Adipose tissue (tissue), 3 donors: ENCODE data around the gene ZNF320. TPM values are rescaled to one million over a fixed set of nuclear protein-coding genes. Genes with fewer than 3 reads are reported as not detected.
"Not testable (repeated sequence)": the region's sequence is repeated elsewhere in the genome, so short reads cannot be mapped to it uniquely, and the experiment has no call there.

ENCODE experiments used
- H3K27ac ChIP-seq: one replicate; pipeline ENCODE4 v1.5.1; 2013; ENCODE audit warnings: low read depth, low read length
- WGBS, 3 donors: extraction: QIAGEN DNeasy Blood & Tissue Kit; methylation state at CpG; one replicate each; pipeline ENCODE4 v1.1.7; 2013; 5-methylcytosine and 5-hydroxymethylcytosine counted together
- polyA plus RNA-seq, 3 donors: library from polyadenylated mRNA; stranded (reverse); fragments of 200-250 nt; gene quantifications; one replicate each; pipeline ENCODE4 v1.2.3, GENCODE V29; 2013
- donor health status: healthy with polysubstance abuse.
- donor health status: Bipolar disorder and iron deficiency.
- donor health status: healthy.

ZNF320 gene
- polyA plus RNA-seq, 3 donors, result 3.7 to 4.8 (median 4.4) TPM

DNA sequence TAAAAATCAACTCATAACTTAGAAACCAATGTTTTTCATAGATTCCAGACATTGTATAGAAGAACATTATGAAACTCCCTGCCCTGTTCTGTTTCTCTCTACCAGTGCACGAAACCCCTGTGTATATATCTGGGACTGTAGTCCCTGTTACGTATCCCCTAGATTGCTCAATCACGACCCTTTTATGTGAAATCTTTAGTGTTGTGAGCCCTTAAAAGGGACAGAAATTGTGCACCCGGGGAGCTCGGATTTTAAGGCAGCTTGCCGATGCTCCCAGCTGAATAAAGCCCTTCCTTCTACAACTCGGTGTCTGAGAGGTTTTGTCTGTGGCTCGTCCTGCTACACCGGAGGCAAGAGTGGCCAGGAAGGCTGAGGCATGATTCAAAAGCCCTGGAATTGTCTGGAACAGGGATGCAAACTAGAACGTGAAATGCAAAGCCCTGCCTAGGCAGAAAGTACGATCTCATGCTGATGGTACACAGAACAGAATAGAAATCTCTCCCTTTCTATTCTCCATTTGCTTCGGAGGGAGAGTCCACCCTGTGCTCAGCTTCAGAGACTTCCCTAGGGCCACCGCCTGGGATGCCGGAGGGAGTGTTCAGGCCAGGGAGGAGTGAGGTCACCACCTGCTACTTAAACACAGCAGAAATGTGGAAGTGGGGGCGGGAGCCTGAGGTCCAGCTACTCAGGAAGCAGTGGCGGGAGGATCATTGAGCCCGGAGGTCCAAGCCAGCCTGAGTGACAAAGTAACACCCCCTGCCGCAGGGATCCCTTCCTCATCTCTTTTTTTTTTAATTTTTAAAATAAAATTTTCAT, 26.6 kb upstream of the ZNF320 start:
- 23 to 40% (median 36%) methylated on average over 18 of the region's 18 CpGs for WGBS, 3 donors
- no peak overlapping the region for H3K27ac ChIP-seq

DNA sequence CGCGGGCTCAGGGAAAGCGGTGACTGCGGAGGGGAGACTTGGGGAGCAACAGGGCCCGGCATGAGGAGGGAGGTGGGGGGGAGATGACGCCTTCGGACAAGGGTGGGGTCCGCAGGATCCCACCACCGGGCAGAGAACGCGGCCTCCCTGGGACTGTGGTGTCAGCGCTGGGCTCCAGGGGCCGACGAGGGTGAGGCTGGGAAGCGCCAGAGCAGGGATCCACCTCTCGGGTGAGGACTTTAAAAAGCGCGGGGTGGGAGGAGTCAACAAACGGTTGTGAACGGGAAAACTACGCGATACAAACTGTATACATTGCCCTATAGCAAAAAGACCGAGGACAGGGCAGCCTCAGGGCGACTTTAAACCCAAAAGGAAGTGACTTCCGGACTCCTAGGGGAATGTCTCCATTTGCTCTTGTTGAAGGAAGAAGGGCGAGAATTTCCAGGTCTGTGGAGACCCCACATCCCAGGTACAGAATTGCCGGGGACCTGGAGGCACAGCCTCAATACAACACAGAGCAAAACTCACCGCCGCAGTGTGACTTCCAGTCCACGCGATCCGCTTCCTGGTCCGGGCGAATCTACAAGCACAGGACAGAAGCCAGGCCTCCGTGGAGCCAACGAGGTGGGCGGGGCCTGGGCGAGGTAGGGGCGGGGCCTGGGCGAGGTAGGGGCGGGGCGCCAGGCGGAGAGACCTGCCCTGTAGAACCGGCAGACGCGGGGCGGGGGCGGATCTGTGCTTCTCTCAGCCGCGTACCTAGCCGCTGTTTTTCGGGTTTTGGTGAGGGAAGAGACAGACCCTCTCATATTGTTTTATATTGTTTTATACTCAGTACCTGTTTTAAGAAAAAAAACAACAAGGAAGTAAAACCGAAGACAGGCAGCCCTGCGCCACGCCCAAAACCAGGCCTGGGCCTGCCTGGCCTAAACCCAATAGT, 25.7 kb upstream of the ZNF320 start, which contains the start of gene ZNF888:
TSS of gene ZNF888 (minus strand) at position 588 of the 937 bp plus-strand sequence. CDS start 5,555 bp downstream, outside the sequence.
- 1 to 2% (median 1%) methylated on average over 55 of the region's 55 CpGs for WGBS, 3 donors
- H3K27ac ChIP-seq, result no peak within 1 kb of the TSS

DNA sequence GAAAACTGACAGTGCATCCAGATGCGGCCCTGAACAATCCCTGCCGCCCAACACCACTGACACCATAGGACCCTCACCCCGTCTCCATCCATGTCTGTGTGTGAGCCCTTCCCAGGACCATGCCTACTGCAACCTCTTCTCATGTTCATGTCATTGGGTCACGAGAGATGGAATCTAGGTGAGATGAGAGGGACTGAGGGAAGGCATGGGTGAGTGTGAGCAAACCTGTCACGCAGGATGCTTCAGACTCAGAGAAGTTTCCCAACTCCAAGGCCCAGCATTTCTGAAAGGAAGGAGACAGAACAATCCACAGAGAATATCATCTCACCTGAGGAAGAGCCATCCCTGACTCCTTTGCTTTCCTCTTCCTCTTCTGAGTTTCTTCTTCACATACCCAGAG, 20.1 kb upstream of the ZNF320 start:
- H3K27ac ChIP-seq, result no peak overlapping the region
- 94 to 97% (median 96%) methylated on average over 5 of the region's 5 CpGs for WGBS, 3 donors

DNA sequence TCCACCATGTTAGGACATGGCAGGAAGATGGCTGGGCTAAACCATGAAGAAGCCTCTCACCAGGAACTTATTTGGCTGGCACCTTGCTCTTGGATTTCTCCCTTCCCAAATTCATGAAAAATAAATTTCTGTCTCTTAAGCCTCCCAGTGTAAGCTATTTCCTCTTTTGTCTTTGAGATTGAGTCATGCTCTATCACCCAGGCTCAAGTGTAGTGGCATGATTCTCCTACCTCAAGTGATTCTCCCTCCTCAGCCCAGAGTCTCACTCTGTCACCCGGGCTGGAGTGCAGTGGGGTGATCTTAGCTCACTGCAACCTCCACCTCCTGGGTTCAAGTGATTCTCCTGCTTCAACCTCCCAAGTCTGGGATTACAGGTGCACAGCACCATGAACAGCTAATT, 13.2 kb upstream of the ZNF320 start:
- no peak overlapping the region for H3K27ac ChIP-seq
- WGBS, 3 donors, result 92 to 100% (median 97%) methylated on average over 1 of the region's 1 CpG

DNA sequence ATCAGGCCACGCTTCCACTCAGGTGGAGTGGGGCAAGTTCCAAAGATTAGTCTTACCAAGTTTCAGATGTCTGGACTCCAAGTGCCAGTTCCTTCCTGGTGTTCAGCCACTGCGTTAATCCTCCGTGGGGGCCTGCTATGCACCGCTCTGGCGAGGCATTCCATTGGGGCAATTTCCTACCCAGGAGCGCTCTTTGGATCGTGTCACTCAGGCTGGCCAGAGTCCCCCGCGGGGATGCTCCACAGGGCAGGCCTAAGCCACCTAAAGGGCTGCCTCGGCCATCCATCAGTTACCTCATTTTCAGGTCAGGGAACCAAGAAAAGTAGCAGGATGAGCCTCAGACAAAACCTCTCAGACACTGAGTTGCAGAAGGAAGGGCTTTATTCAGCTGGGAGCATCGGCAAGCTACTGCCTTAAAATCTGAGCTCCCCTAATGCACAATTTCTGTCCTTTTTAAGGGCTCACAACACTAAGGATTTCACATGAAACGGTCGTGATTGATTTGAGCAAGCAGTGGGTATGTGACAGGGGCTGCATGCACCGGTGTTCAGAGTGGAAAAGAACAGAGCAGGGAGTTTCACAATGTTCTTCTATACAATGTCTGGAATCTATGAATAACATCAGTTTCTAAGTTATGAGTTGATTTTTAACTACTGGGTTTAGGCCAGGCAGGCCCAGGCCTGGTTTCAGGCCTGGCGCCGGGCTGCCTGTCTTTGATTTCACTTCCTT, 6.8 kb upstream of the ZNF320 start:
- 67 to 93% (median 92%) methylated on average over 16 of the region's 16 CpGs for WGBS, 3 donors

DNA sequence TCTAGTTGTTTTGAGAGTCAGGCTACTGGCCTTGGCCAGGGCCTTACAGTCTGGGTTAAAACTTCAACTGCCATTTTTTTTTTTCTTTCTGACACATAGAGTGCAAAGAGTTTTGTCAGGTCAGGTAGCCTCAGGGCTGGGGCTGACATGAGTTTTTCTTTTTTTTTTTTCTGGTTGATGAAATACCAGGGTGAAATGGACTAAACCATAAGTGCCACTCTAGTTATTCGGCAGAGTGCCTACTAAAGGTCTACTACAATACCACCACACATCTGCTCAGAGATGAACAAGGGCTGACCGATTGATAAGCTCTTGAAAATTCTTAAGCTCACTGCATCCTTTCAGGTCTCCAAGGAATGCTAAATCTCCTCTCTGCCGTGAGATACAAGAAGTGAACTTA, 4.4 kb upstream of the ZNF320 start:
- WGBS, 3 donors, result 79 to 87% (median 83%) methylated on average over 3 of the region's 3 CpGs
- no peak overlapping the region for H3K27ac ChIP-seq

More for the DNA sequence above, 6.8 kb upstream of the ZNF320 start:
- not testable (repeated sequence) for H3K27ac ChIP-seq

DNA sequence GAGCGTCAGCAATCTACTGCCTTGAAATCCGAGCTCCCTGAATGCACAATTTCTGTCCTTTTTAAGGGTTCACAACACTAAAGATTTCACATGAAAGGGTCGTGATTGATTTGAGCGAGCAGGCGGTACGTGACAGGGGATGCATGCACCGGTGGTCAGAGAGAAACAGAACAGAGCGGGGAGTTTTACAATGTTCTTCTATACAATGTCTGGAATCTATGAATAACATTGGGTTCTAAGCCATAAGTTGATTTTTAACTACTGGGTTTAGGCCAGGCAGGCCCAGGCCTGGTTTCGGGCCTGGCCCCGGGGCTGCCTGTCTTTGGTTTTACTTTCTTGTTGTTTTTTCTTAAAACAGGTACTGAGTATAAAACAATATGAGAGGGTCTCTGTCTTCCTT, 1.2 kb upstream of the ZNF320 start:
- not testable (repeated sequence) for H3K27ac ChIP-seq
- WGBS, 3 donors, result 87 to 97% (median 94%) methylated on average over 10 of the region's 10 CpGs

DNA sequence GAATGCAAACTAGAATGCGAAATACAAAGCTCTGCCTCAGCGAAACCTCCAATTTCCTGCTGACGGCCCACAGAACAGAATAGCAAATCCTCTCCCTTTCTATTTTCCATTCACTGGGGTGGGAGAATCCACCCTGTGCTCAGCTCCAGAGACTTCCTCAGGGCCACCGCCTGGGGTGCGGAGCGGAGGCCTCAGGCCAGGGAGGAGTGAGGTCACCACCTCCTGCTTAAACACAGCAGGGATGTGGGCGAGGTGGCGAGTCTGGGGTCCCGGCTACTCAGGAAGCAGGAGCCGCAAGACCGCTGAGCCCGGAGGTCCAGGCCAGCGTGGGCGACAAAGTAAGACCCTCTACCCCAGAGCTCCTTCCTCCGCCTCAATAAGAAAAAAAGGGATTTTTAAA, 666 bp upstream of the ZNF320 start:
- no peak overlapping the region for H3K27ac ChIP-seq
- 76 to 78% (median 76%) methylated on average over 15 of the region's 15 CpGs for WGBS, 3 donors

DNA sequence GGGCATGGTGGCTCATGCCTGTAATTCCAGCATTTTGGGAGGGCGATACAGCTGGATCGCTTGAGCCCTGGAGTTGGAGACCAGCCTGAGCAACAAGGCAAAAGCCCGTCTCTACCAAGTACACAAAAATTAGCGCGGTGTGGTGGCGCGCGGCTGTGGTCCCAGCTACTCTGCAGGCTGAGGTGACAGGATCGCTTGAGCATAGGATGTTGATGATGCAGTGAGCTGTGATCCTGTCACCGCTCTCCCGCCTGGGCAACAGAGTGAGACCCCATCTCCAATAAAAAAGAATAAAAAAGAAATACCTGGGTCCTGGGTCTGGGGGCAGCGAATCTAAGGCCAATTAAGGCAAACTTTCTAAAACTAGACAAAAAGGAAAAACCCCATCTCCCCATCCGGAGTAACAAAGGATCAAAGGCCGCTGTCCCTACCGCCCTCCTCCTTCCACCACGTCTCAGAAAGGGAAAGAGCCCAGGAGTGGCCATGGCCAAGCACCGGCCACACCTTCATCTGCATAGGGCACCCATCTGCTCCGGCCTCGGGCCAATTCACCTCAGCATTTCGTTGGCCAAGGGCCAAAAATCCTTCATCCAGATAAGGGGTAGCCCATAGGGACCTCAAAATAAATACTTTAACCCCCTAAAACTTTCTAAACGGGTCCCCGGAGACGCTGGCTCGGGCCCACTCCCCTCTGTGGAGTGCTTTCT, 851 bp downstream of the ZNF320 start:
- 38 to 44% (median 43%) methylated on average over 23 to 24 of the region's 24 CpGs for whole genome bisulfite sequencing, 3 donors
- H3K27ac ChIP-seq, result no peak overlapping the region

DNA sequence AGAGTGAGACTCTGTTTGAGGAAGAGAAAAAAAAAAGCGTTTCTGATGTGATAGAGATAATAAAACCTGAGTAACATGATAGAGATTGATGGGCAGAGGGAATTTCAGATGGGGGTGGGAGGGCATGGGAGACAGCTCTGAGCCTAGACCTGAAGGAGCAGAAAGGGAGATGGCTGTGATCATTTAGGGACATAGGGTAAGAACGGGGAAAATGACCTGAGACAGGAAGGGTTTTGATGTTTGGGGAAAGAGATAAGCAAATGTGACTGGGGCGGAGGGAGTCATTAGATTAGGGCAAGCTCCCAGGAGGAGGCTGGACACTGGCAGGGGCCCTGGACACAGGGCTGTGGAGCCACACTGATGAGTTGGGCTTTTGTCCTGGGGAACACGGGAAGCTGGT, 6.1 kb downstream of the ZNF320 start:
- no peak overlapping the region for H3K27ac ChIP-seq
- 51 to 60% (median 52%) methylated on average over 4 of the region's 4 CpGs for WGBS, 3 donors

DNA sequence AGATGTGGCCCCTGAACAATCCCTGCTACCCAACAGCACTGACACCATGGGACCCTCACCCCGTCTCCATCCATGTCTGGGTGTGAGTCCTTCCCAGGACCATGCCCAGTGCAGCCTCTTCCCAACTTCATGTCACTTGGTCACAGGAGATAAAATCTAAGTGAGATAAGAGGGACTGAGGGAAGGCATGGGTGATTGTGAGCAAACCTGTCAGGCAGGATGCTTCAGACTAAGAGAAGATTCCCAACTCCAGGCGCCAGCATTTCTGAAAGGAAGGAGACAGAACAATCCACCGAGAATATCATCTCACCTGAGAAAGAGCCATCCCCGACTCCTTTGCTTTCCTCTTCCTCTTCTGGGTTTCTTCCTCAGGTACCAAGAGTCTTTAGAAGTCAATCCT, 7.5 kb downstream of the ZNF320 start:
- no peak overlapping the region for H3K27ac ChIP-seq
- 88 to 98% (median 96%) methylated on average over 4 of the region's 4 CpGs for WGBS, 3 donors

DNA sequence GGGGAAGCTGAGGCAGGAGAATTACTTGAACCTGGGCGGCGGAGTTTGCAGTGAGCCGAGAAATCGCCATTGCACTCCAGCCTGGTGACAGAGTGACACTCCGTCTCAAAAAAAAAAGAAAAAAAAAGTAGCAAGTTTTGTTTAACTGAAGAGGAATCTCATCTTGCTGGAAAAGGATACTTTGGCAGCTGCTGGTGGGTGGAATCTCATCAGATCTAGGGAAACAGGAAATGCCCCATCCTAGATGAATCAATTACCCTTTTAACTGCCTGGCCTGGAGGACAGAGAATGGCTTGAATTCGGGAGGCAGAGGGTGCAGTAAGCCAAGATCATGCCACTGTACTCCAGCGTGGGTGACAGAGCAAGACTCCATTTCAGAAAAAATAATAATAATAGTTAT, 8.4 kb downstream of the ZNF320 start:
- no peak overlapping the region for H3K27ac ChIP-seq
- 87 to 89% (median 88%) methylated on average over 7 of the region's 7 CpGs for WGBS, 3 donors

DNA sequence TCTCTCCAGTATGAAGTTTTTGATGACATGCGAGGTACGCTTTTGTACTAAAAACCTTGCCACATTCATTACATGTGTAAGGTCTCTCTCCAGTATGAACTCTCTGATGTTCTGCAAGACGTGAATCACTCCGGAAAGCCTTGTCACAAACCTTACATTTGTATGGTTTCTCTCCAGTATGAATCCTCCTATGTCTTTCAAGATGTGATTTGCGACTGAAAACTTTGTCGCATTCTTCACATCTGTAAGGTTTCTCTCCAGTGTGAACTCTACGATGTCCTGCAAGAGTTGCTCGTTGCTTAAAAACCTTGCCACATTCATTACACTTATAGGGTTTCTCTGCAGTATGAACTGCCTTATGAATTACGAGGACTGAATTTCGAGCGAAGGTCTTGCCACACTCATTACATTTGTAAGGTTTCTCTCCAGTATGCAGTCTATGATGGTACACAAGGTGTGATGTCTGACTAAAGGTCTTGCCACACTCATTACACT, 16.5 kb downstream of the ZNF320 start:
- WGBS, 3 donors, result 88 to 94% (median 89%) methylated on average over 11 of the region's 11 CpGs
- no peak overlapping the region for H3K27ac ChIP-seq

DNA sequence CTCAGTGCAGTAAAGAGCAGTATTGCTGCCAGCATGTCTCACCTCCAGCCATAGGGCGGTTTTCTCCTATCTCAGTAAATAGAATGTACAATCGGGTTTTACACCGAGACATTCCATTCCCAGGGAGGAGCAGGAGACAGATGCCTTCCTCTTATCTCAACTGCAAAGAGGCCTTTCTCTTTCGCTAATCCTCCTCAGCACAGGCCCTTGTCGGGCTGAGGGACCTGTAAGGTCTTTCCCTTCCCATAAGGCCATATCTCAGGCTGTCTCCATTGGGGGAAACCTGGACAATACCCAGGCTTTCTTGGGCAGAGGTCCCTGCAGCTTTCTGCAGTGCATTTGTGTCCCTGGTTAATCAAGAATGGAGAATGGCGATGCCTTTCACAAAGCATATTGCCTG, 24.4 kb downstream of the ZNF320 start:
- WGBS, 3 donors, result 71 to 82% (median 76%) methylated on average over 6 of the region's 6 CpGs
- H3K27ac ChIP-seq, result not testable (repeated sequence)

DNA sequence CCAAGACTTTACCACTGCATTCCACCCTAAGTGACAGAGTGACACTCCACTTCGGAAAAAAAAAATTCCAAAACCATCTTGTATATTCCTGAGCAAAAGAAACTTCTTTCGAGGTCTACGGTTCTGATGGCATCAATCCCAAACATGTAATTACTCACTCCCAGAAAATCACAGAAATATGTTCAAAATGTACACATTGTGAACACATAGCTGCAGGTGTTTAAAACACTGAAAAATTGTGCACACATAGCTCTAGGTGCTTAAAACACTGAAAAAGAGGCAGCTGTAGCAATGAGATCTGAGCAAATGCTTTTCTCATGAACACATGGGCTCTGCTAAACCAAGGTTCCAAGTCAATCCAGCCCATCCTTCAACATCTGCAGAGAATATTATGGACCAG, 26.0 kb downstream of the ZNF320 start:
- 90 to 95% (median 95%) methylated on average over 3 of the region's 3 CpGs for WGBS, 3 donors
- H3K27ac ChIP-seq, result no peak overlapping the region

DNA sequence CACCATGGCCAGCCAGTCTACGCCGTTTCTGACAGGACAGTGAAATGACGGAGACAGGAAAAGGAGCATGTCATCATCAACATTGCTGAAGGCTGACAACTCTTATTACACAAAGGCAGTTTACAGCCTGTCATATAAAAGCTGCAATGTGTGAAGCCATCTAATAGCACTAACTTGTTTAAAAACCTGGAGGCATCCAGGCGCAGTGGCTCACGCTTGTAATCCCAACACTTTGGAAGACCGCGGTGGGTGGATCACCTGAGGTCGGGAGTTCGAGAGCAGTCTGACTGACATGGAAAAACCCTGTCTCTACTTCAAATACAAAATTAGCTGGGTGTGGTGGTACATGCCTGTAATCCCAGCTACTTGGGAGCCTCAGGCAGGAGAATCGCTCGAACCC, 29.4 kb downstream of the ZNF320 start:
- 93 to 95% (median 93%) methylated on average over 11 of the region's 11 CpGs for WGBS, 3 donors
- not testable (repeated sequence) for H3K27ac ChIP-seq

DNA sequence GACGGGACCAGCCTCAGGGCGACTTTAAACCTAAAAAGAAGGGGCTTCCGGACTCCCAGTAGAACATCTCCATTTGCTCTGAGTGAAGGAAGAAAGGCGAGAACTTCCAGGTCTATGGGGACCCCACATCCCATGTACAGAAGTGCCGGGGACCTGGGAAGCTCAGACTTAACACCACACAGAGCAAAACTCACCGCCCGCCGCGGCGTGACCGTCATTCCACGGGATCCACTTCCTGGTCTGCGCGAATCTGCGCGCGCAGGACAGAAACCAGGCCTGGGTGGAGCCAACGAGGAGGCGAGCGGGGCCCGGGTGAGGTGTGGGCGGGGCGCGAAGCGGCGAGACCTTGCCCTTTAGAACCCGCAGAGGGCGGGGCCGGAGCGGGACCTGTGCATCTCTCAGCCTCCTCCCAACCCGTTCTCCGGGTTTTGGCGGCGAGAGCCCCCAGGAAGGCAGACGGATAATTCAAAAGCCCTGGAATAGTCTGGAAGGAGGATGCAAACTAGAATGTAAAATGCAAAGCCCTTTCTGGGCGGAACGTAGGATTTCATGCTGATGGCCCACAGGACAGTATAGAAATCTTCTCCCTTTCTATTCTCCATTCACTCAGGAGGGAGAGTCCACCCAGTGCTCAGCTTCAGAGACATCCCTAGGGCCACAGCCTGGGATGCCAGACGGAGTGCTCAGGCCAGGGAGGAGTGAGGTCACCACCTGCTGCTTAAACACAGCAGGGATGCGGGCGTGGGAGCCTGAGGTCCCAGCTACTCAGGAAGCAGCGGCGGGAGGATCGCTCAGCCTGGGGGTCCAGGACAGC, 39.9 kb downstream of the ZNF320 start, which contains the start of gene ZNF468:
TSS of gene ZNF468 (minus strand) at position 242 of the 814 bp plus-strand sequence. CDS start 3,347 bp downstream, outside the sequence.
- H3K27ac ChIP-seq, result peak within 1 kb of the TSS; percentile 9
- 4 to 5% (median 4%) methylated on average over 27 to 40 of the region's 43 CpGs for WGBS, 3 donors
